ENCODE measurements around the gene TOR3A.

TOR3A gene

GRCh38 chr1:179061360-179062282 lies 20.2 kb upstream of the TOR3A start:
- no peak overlapping the region for H3K27ac ChIP-seq (replicated peaks)
- H3K4me3 ChIP-seq (replicated peaks; ENCODE audit: insufficient read depth, low read length): no peak overlapping the region
- DNase-seq (ENCODE audit: low read depth in 1 of 2, low spot score in 1 of 2): no peak
- H3K27me3 ChIP-seq (ENCODE audit: insufficient read depth, poor library complexity, severe bottlenecking): no peaks in the 10 kb centered on the region
- no peak for TF ChIP-seq POLR2AphosphoS5 (IDR thresholded peaks at IDR 0.05; ENCODE audit: low read depth)
- no peak for TF ChIP-seq REST (IDR thresholded peaks at IDR 0.05; ENCODE audit: insufficient replicate concordance, low read depth)
- TF ChIP-seq GABPA (IDR thresholded peaks at IDR 0.05; ENCODE audit: low read depth): no peak
- TF ChIP-seq CTCF (IDR thresholded peaks at IDR 0.05; ENCODE audit: insufficient read depth, low read length): no peak
- no peak for TF ChIP-seq SPI1 (IDR thresholded peaks at IDR 0.05; ENCODE audit: borderline replicate concordance, low read depth)

- no peak for DNase-seq (ENCODE audit: low read depth in 1 of 2, low spot score in 1 of 2)
- Histone ChIP-seq H3K27ac (replicated peaks) (no peak overlapping the region), H3K27me3 (ENCODE audit: insufficient read depth, poor library complexity, severe bottlenecking) (no peaks in the 10 kb centered on the region), H3K4me3 (replicated peaks; ENCODE audit: insufficient read depth, low read length) (no peak overlapping the region)
- TF ChIP-seq SPI1 (IDR thresholded peaks at IDR 0.05; ENCODE audit: borderline replicate concordance, low read depth): no peak
- no peak for TF ChIP-seq GABPA (IDR thresholded peaks at IDR 0.05; ENCODE audit: low read depth)
- TF ChIP-seq POLR2AphosphoS5 (IDR thresholded peaks at IDR 0.05; ENCODE audit: low read depth): no peak
- TF ChIP-seq CTCF (IDR thresholded peaks at IDR 0.05; ENCODE audit: insufficient read depth, low read length): no peak
- TF ChIP-seq REST (IDR thresholded peaks at IDR 0.05; ENCODE audit: insufficient replicate concordance, low read depth): no peak
Observed at GRCh38 chr1:179066471-179066870, 15.4 kb upstream of the TOR3A start.

- H3K4me3 ChIP-seq (replicated peaks; ENCODE audit: insufficient read depth, low read length): no peak overlapping the region
- H3K27me3 ChIP-seq (ENCODE audit: insufficient read depth, poor library complexity, severe bottlenecking): no peaks in the 10 kb centered on the region
- TF ChIP-seq POLR2AphosphoS5 (IDR thresholded peaks at IDR 0.05; ENCODE audit: low read depth) (no peak), GABPA (IDR thresholded peaks at IDR 0.05; ENCODE audit: low read depth) (no peak), REST (IDR thresholded peaks at IDR 0.05; ENCODE audit: insufficient replicate concordance, low read depth) (no peak), CTCF (IDR thresholded peaks at IDR 0.05; ENCODE audit: insufficient read depth, low read length) (no peak), SPI1 (IDR thresholded peaks at IDR 0.05; ENCODE audit: borderline replicate concordance, low read depth) (no peak)
- no peak overlapping the region for H3K27ac ChIP-seq (replicated peaks)
- DNase-seq (ENCODE audit: low read depth in 1 of 2, low spot score in 1 of 2): no peak
Observed at GRCh38 chr1:179077396-179077795, 4.5 kb upstream of the TOR3A start.
